SK-N-MC (cell line): ENCODE data around the gene AKT1S1.

Source experiments
- DNase-seq: peaks from one replicate; pipeline ENCODE4 v3.0.0-alpha.2; 2011; ENCODE audit warnings: low read depth, low spot score
- H3K27ac ChIP-seq: fragments of 200-600 bp; sonication (generic); 2 replicates; pipeline ENCODE4 v1.5.1; 2016; ENCODE audit warnings: mixed run types
- H3K36me3 ChIP-seq: fragments of 200-600 bp; sonication (generic); 2 replicates; pipeline ENCODE4 v1.6.1; 2017; ENCODE audit warnings: antibody characterized with exemption, low read length, mixed read lengths; ENCODE audit not compliant: insufficient read depth
- H3K4me3 ChIP-seq: fragments of 200-600 bp; sonication (generic); 2 replicates; pipeline ENCODE4 v1.5.1; 2016
- H3K9ac ChIP-seq: fragments of 200-600 bp; sonication (generic); 2 replicates; pipeline ENCODE4 v1.8.0; 2017; ENCODE audit warnings: mixed run types, mixed read lengths; ENCODE audit not compliant: insufficient read length
- H3K9me3 ChIP-seq: fragments of 200-600 bp; sonication (generic); 2 replicates; pipeline ENCODE4 v1.6.1; 2017; ENCODE audit warnings: low read depth, mild to moderate bottlenecking, antibody characterized with exemption, low read length, moderate library complexity, mixed read lengths
- EZH2 ChIP-seq: fragments of 200-600 bp; sonication (generic); IDR thresholded peaks from one replicate; pipeline ENCODE4 v1.6.1; 2017; ENCODE audit warnings: antibody characterized with exemption
- FOXP2 ChIP-seq: optimal IDR thresholded peaks from 2 replicates; pipeline ENCODE3; 2011; ENCODE audit warnings: mild to moderate bottlenecking, moderate library complexity; ENCODE audit not compliant: insufficient read depth; ENCODE audit errors: extremely low read length, control extremely low read depth
- POLR2AphosphoS5 ChIP-seq: IDR thresholded peaks from 2 replicates; pipeline ENCODE4 v1.6.1; 2012; ENCODE audit warnings: mild to moderate bottlenecking, low read depth, low read length, borderline replicate concordance

Gene AKT1S1

DNA sequence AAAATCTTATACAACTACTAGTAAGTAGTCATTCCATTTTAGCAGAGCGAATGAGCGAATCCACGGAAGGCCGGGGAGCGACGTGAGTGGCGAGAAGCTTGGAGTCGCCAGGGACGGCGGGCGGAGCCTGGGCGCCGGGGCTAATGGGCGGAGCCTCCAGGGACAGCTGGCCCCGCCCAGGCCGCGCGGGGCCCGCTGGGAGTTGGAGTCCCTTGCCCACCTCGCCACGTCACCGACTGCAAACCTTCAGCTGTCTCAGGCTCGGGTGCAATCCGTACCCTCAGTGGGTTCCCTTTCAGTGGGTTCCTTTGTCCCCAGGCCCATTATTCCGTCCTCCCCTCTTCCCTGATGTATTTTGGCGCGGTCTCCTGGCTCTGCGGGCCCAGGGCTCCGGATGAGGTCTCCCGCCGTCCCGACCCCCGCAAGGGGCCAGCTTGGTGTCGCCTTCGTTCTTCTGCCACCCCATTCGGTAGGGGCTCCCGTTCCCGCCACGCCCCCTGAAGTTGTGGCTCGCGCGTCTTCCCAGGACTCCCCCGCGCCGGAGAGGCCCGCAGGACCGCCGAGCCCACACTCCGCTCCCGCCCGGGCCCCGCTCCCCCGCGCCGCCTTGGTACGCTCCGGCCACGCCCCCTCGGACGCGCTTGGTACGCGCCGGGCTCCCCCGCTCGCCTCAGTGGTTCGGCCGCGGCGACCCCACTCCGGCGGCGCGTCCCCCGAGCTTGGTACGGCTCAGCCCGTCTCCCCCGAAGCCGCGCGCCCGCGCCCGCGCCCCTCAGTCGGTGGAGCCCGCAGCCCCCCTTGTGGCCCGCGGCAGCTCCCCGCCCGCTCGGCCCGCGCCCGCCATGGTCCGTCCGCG, 26.4 kb downstream of the AKT1S1 start, which contains the start of gene PTOV1:
TSS of gene PTOV1 (plus strand) at position 673 of the 856 bp plus-strand sequence.
- peaks cover 42% of the 10 kb centered on the region for H3K36me3 ChIP-seq
- TF ChIP-seq FOXP2 (no peak), POLR2AphosphoS5 (peak; percentile 69)
- peak within 1 kb of the TSS; percentile 95 for H3K4me3 ChIP-seq
- peak within 1 kb of the TSS; percentile 99 for H3K27ac ChIP-seq
- peak; percentile 66 for DNase-seq
- H3K9ac ChIP-seq = peak within 1 kb of the TSS; percentile 91
- H3K9me3 ChIP-seq = no peaks in the 10 kb centered on the region

DNA sequence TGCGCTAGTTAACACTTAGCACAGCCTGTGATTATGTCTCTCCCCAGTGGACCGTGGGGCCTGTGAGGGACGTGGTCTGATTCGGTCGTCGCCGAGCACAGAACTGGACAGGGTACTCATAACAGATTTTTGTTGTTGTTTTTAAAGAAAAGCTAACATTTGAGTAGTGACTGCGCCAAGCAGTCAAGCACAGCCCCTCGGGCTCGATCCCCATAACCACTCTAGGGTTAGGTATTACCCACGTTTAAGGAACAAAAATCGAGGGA, 27.0 kb downstream of the AKT1S1 start:
- H3K36me3 ChIP-seq = peaks cover 37% of the 10 kb centered on the region
- no peak for TF ChIP-seq FOXP2
- no peak for TF ChIP-seq EZH2
- TF ChIP-seq POLR2AphosphoS5 = no peak
- H3K27ac ChIP-seq = peak overlapping the region; percentile 99
- H3K4me3 ChIP-seq = peak overlapping the region; percentile 95
- H3K9me3 ChIP-seq = no peaks in the 10 kb centered on the region
- peak overlapping the region; percentile 43 for H3K9ac ChIP-seq
- no peak for DNase-seq

DNA sequence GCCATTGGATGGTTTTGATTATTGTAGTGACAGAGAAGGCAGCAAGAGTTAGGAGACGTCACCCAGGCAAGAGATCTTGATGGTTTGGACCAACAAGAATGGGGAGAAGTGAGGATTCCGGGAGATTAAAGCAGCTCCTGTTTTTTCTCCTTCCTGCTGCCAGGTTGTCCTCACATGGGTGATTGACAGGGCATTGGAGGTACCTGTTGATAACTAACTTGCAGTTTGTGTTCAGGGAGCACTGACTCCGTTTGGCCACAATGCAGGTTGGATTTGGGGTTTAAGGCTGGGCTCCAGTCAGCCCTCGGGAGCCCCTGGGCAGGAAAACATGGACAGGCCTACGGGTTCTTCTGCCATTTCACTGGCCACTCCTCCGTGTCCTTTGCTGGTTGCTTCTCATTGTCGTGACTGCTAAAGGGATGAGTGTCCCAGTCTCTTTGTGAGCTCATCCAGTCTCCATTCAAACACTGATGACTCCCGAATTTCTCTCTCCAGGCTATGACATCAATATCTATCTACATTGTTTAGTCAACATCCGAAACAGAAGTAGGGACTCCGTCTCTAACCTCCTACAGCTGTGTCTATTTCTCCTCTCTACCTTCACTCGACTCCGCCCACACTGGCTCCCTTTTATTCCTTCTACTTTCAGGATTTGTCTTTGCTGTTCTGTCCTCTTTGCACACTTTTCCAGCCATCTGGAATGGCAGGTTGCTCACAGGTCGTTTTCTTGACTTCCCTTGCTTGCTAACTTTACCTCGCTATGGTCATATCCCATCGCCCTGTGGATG, 27.5 kb downstream of the AKT1S1 start:
- no peak for DNase-seq

DNA sequence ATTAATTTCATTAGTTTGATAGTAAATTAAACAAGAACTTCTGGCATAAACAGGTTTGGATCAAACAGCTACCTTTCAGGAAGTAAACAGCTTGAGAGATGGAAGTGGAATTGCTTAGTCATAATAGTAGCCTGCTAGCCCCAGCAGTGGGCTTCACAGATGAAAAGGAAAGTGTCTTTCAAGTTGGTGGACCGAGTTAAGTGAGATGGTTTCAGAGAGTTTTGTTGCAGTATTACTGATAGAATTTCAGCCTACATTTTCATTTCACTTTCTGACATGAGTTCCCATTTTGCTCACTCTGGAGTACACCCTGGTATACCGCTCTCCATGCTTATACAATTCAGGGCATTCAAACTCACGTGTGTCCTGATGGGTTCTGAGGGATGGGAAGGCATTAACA, 28.2 kb downstream of the AKT1S1 start:
- DNase-seq = no peak
- Histone ChIP-seq H3K27ac (peak overlapping the region; percentile 69), H3K36me3 (peaks cover 26% of the 10 kb centered on the region), H3K9ac (no peak overlapping the region), H3K4me3 (no peak overlapping the region), H3K9me3 (no peaks in the 10 kb centered on the region)
- TF ChIP-seq EZH2 = no peak
- TF ChIP-seq POLR2AphosphoS5 = no peak
- TF ChIP-seq FOXP2 = no peak

More for the DNA sequence above, 27.5 kb downstream of the AKT1S1 start:
- Histone ChIP-seq H3K36me3 (peaks cover 33% of the 10 kb centered on the region), H3K9me3 (no peaks in the 10 kb centered on the region), H3K4me3 (peak overlapping the region; percentile 95), H3K9ac (no peak overlapping the region), H3K27ac (peak overlapping the region; percentile 99)
- TF ChIP-seq FOXP2 (no peak), EZH2 (no peak), POLR2AphosphoS5 (no peak; the same call in 1 of the 2 replicates)

DNA sequence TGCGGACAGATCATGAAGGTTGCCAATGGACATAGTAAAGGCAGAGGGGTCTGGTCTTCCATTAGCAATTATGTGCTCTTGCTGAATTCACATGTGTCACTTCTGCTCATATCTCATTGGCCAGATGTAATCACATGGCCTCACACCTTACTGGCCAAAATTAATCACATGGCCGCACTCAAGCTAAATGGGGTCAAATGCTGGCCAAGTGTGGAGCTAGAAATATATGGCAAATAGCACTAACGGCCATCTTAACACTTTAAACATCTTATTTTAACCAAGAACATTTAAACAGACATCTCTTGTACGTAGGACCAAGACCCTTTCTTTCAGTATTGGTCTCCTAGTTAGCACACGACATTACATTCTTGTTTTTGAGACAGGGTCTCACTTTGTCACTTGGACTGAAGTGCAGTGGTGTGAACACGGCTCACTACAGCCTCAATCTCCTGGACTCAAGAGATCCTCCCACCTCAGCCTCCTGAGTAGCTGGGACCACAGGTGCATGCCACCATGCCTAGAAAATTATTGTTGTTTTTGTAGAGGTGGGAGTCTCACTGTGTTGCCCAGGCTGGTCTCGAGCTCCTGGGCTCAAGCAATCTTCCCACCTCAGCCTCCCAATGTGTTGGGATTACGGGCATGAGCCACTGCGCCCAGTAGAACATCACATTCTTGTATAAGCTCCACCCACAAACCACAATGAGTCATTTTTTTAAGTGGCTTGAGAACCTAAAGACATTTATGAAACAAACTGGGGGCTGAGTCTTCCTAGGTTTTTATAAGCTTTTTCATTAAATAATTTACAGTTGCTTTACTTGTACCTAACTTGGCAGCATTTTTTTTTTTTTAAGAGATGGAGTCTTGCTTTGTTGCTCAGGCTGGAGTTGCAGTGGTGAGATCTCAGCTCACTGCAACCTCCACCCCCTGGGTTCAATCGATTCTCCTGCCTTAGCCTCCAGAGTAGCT, 29.1 kb downstream of the AKT1S1 start:
- H3K9ac ChIP-seq = no peak overlapping the region

DNA sequence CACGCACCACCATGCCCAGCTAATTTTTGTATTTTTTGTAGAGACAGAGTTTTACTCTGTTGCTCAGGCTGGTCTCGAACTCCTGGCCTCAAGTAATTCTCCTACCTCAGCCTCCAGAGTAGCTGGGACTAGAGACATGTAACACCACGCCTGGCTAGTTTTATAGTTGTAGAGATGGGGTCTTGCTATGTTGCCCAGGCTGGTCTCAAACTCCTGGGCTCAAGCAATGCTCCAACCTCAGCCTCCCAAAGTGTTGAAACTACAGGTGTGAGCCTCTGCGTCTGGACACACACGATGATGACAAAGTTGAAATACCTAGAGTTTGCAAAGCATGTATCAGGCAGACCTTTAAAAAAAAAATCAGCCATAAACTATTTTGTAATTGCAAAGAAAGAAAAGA, 30.7 kb downstream of the AKT1S1 start:
- peak overlapping the region; percentile 1; the same call in 1 of the 2 replicates for H3K27ac ChIP-seq
- no peak overlapping the region for H3K4me3 ChIP-seq
- no peak overlapping the region for H3K9ac ChIP-seq
- no peak for DNase-seq
- TF ChIP-seq FOXP2 (no peak), EZH2 (no peak), POLR2AphosphoS5 (no peak)
- no peaks in the 10 kb centered on the region for H3K9me3 ChIP-seq
- peaks cover 14% of the 10 kb centered on the region for H3K36me3 ChIP-seq

More for the DNA sequence above, 29.1 kb downstream of the AKT1S1 start:
- H3K9me3 ChIP-seq = no peaks in the 10 kb centered on the region
- H3K36me3 ChIP-seq = peaks cover 24% of the 10 kb centered on the region
- DNase-seq = peak; percentile 61
- H3K4me3 ChIP-seq = 0 out of 2 replicates have a peak overlapping the region, but pooled peaks have one; percentile 22
- TF ChIP-seq EZH2 (no peak), POLR2AphosphoS5 (no peak), FOXP2 (no peak)
- H3K27ac ChIP-seq = peak overlapping the region; percentile 69

DNA sequence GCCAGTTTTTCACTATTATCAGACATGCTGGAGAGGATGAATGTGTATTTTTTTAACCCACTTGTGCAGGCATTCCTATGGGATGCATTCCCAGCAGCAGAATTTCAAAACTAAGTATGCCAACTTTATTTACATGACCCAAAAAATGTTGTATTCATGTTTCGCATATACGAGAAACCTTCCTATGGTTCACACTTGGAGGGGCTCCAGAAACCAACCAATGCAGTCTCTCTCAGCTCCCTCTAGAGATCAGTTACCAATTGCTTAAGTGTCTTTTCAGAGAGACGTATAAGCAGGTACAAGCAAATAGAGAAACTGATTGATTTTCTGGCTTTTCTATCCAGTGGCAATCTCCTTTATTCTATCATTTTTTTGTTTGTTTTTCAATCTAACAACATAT, 31.7 kb downstream of the AKT1S1 start:
- no peak for TF ChIP-seq EZH2
- TF ChIP-seq POLR2AphosphoS5 = no peak
- no peak for TF ChIP-seq FOXP2
- H3K4me3 ChIP-seq = no peak overlapping the region
- H3K9me3 ChIP-seq = no peaks in the 10 kb centered on the region
- DNase-seq = no peak
- peak overlapping the region; percentile 1; the same call in 1 of the 2 replicates for H3K27ac ChIP-seq
- peaks cover 14% of the 10 kb centered on the region for H3K36me3 ChIP-seq
- H3K9ac ChIP-seq = peak overlapping the region; percentile 4
